Mammary epithelial cell (primary cell): ENCODE data around the gene ATRIP.

Source experiments
- EZH2 ChIP-seq: IDR thresholded peaks from 2 replicates; pipeline ENCODE4 v1.6.1; 2012; ENCODE audit warnings: low read length, inconsistent platforms, borderline replicate concordance
- TF ChIP-seq, protein P1 (sequence below), 2 donors: IDR thresholded peaks in 1 of 2; conservative IDR thresholded peaks in 1 of 2; 2 replicates each; pipeline ENCODE4 v1.5.1; 2011 to 2012; ENCODE audit warnings: inconsistent platforms in 2 of 2, low read length in 2 of 2, mild to moderate bottlenecking in 2 of 2, control low read depth in 1 of 2, low read depth in 1 of 2; ENCODE audit not compliant: insufficient read depth in 1 of 2; ENCODE audit errors: extremely low read depth in 1 of 2

DNA sequence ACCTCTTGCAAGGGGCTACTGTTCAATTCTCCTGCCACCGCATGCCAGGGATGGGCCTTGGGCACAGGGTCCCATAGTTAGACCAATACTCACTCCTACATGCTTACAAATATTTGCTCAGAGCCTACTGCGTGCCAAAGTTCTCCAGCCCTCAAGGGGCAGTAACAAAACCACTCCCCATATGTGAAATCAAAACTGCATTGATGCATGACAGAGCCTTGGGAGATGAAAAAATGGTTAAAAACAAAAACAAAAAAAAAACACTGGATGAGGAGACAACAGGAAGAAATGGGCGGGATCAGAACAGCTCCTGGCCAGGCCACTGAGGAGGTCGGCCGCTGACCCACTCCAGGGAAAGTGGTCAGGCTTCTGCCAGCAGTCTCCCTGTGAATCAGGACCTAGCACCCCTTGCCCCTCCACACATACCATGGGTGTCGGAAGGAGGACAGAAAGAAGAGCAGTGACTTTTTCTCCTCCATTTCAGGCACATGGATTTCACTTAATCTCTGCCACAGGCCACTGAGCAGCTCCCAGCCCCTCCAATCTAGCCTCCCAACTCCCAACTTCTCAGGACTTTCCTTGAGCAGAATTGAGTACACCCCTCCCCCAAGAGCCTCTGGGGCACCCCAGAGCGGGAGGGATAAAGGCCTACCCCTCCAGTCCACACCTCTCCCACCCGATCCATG is 19.4 kb upstream of the ATRIP start:
- TF ChIP-seq, protein P1, sequence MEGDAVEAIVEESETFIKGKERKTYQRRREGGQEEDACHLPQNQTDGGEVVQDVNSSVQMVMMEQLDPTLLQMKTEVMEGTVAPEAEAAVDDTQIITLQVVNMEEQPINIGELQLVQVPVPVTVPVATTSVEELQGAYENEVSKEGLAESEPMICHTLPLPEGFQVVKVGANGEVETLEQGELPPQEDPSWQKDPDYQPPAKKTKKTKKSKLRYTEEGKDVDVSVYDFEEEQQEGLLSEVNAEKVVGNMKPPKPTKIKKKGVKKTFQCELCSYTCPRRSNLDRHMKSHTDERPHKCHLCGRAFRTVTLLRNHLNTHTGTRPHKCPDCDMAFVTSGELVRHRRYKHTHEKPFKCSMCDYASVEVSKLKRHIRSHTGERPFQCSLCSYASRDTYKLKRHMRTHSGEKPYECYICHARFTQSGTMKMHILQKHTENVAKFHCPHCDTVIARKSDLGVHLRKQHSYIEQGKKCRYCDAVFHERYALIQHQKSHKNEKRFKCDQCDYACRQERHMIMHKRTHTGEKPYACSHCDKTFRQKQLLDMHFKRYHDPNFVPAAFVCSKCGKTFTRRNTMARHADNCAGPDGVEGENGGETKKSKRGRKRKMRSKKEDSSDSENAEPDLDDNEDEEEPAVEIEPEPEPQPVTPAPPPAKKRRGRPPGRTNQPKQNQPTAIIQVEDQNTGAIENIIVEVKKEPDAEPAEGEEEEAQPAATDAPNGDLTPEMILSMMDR (conservative IDR thresholded peaks at IDR 0.05 in 1 of 2, IDR thresholded peaks at IDR 0.05 in 1 of 2; ENCODE audit: extremely low read depth in 1 of 2, insufficient read depth in 1 of 2, low read depth in 1 of 2, low read length in 2 of 2), result no peak
- no peak for TF ChIP-seq EZH2
